Thymus (tissue), 11 donors: ENCODE measurements around the gene ZSWIM5. TPM values are rescaled to one million over a fixed set of nuclear protein-coding genes. Genes with fewer than 3 reads are reported as not detected.
"Not testable (repeated sequence)": the region's sequence is repeated elsewhere in the genome, so short reads cannot be mapped to it uniquely, and the experiment has no call there.

ENCODE experiments used
- DNase-seq, 9 donors: peaks; one replicate each; pipeline ENCODE4 v3.0.0-alpha.2; 2013; ENCODE audit warnings: low spot score in 9 of 9, low read depth in 6 of 9, missing footprints in 1 of 9
- H3K27ac ChIP-seq, 2 donors: one replicate each; pipeline ENCODE4 v1.5.1; 2013; ENCODE audit warnings: control low read depth in 1 of 2, low read depth in 1 of 2, low read length in 1 of 2, mild to moderate bottlenecking in 1 of 2, moderate library complexity in 1 of 2
- H3K27me3 ChIP-seq, 2 donors: one replicate each; pipeline ENCODE4 v1.5.1; 2013; ENCODE audit warnings: low read length in 1 of 2; ENCODE audit not compliant: control insufficient read depth in 2 of 2, insufficient read depth in 1 of 2
- H3K36me3 ChIP-seq, 2 donors: one replicate each; pipeline ENCODE4 v1.5.1; 2013; ENCODE audit warnings: low read length in 1 of 2, mild to moderate bottlenecking in 1 of 2, moderate library complexity in 1 of 2; ENCODE audit not compliant: control insufficient read depth in 2 of 2, insufficient read depth in 2 of 2
- H3K4me1 ChIP-seq, 2 donors: one replicate each; pipeline ENCODE4 v1.5.1; 2013; ENCODE audit warnings: low read length in 2 of 2; ENCODE audit not compliant: control insufficient read depth in 2 of 2, insufficient read depth in 2 of 2
- H3K4me3 ChIP-seq, 2 donors: one replicate each; pipeline ENCODE4 v1.5.1; 2013; ENCODE audit warnings: low read length in 2 of 2, control low read depth in 1 of 2, mild to moderate bottlenecking in 1 of 2
- H3K9me3 ChIP-seq, 2 donors: one replicate each; pipeline ENCODE4 v1.5.1; 2013; ENCODE audit warnings: low read length in 1 of 2, mild to moderate bottlenecking in 1 of 2; ENCODE audit not compliant: control insufficient read depth in 2 of 2, insufficient read depth in 1 of 2
- WGBS: extraction: QIAGEN DNeasy Blood & Tissue Kit; methylation state at CpG from one replicate; pipeline ENCODE4 v1.1.7; 2013; 5-methylcytosine and 5-hydroxymethylcytosine counted together
- polyA plus RNA-seq: library from polyadenylated mRNA; stranded (reverse); fragments of 200-250 nt; gene quantifications from one replicate; pipeline ENCODE4 v1.2.3, GENCODE V29; 2013
- total RNA-seq: library from RNA; stranded (reverse); fragments of 120-200 nt; gene quantifications from one replicate; pipeline ENCODE4 v1.2.4, GENCODE V29; 2013
- donor health status: healthy.

Gene ZSWIM5
- total and polyA plus RNA-seq, 2 donors, result 0.24 to 0.39 TPM

- 97% methylated on average over 2 of the region's 2 CpGs for WGBS
- no peaks in the 10 kb centered on the region for H3K27me3 ChIP-seq
- no peaks in the 10 kb centered on the region for H3K4me1 ChIP-seq
- DNase-seq, result no peak
- peaks cover 0 to 3% of the 10 kb centered on the region in 2 donors for H3K9me3 ChIP-seq
- H3K27ac ChIP-seq, result no peak overlapping the region
- no peaks in the 10 kb centered on the region for H3K36me3 ChIP-seq
- no peak overlapping the region for H3K4me3 ChIP-seq
Observed at GRCh38 chr1:45111239-45111638, 95.2 kb downstream of the ZSWIM5 start.

GRCh38 chr1:45107782-45108181, 98.6 kb downstream of the ZSWIM5 start:
- 98% methylated on average over 3 of the region's 3 CpGs for WGBS
- Histone ChIP-seq H3K9me3 (peaks cover 0 to 5% of the 10 kb centered on the region in 2 donors), H3K4me3 (no peak overlapping the region), H3K27ac (no peak overlapping the region), H3K4me1 (no peaks in the 10 kb centered on the region), H3K36me3 (no peaks in the 10 kb centered on the region), H3K27me3 (no peaks in the 10 kb centered on the region)
- no peak for DNase-seq

- 95% methylated on average over 6 of the region's 6 CpGs for WGBS
Observed at GRCh38 chr1:45106864-45107263, 99.5 kb downstream of the ZSWIM5 start.

GRCh38 chr1:45106156-45106545, 100.3 kb downstream of the ZSWIM5 start:
- 97% methylated on average over 31 of the region's 31 CpGs for WGBS

More at GRCh38 chr1:45106864-45107263, 99.5 kb downstream of the ZSWIM5 start:
- H3K36me3 ChIP-seq, H3K27ac ChIP-seq, H3K4me3 ChIP-seq, H3K27me3 ChIP-seq, DNase-seq, H3K9me3 ChIP-seq, H3K4me1 ChIP-seq: not testable (repeated sequence)

GRCh38 chr1:45105486-45106155, 100.8 kb downstream of the ZSWIM5 start:
- H3K9me3 ChIP-seq, H3K27ac ChIP-seq, H3K36me3 ChIP-seq, H3K27me3 ChIP-seq, DNase-seq, H3K4me1 ChIP-seq, H3K4me3 ChIP-seq: not testable (repeated sequence)
- 96% methylated on average over 43 of the region's 43 CpGs for WGBS

More at GRCh38 chr1:45106156-45106545, 100.3 kb downstream of the ZSWIM5 start:
- not testable (repeated sequence) for H3K27ac ChIP-seq, H3K27me3 ChIP-seq, H3K9me3 ChIP-seq, H3K4me1 ChIP-seq, H3K36me3 ChIP-seq, H3K4me3 ChIP-seq, DNase-seq

- H3K27me3 ChIP-seq, result no peaks in the 10 kb centered on the region
- H3K4me3 ChIP-seq, result no peak overlapping the region
- H3K9me3 ChIP-seq, result peaks cover 0 to 5% of the 10 kb centered on the region in 2 donors
- no peaks in the 10 kb centered on the region for H3K4me1 ChIP-seq
- no peaks in the 10 kb centered on the region for H3K36me3 ChIP-seq
- no peak for DNase-seq
- no peak overlapping the region for H3K27ac ChIP-seq
Observed at GRCh38 chr1:45103534-45103933, 102.9 kb downstream of the ZSWIM5 start.

GRCh38 chr1:45101947-45102346, 104.5 kb downstream of the ZSWIM5 start:
- peaks cover 0 to 5% of the 10 kb centered on the region in 2 donors for H3K9me3 ChIP-seq
- no peak for DNase-seq
- H3K27me3 ChIP-seq, result no peaks in the 10 kb centered on the region
- no peak overlapping the region for H3K4me3 ChIP-seq
- no peaks in the 10 kb centered on the region for H3K4me1 ChIP-seq
- no peaks in the 10 kb centered on the region for H3K36me3 ChIP-seq
- H3K27ac ChIP-seq, result no peak overlapping the region

- WGBS, result 85% methylated on average over 5 of the region's 5 CpGs
Observed at GRCh38 chr1:45101528-45101927, 104.9 kb downstream of the ZSWIM5 start.

GRCh38 chr1:45097944-45098343, 108.5 kb downstream of the ZSWIM5 start:
- H3K4me3 ChIP-seq, result no peak overlapping the region
- no peak overlapping the region for H3K27ac ChIP-seq
- 97% methylated on average over 1 of the region's 1 CpG for WGBS
- H3K27me3 ChIP-seq, result no peaks in the 10 kb centered on the region
- DNase-seq, result no peak
- no peaks in the 10 kb centered on the region for H3K9me3 ChIP-seq
- H3K4me1 ChIP-seq, result no peaks in the 10 kb centered on the region
- H3K36me3 ChIP-seq, result no peaks in the 10 kb centered on the region

More at GRCh38 chr1:45101528-45101927, 104.9 kb downstream of the ZSWIM5 start:
- H3K27me3 ChIP-seq, H3K4me3 ChIP-seq, DNase-seq, H3K9me3 ChIP-seq, H3K27ac ChIP-seq, H3K4me1 ChIP-seq, H3K36me3 ChIP-seq: not testable (repeated sequence)
